ENCODE results near the gene THPO.

- no peak for TF ChIP-seq CTCF (IDR thresholded peaks at IDR 0.05; ENCODE audit: insufficient read depth, low read length, poor library complexity, severe bottlenecking)
- TF ChIP-seq EZH2phosphoT487 (conservative IDR thresholded peaks at IDR 0.05; ENCODE audit: low read length) = no peak
Observed at GRCh38 chr3:184352149-184352785, 25.7 kb downstream of the THPO start.

Data from SU-DHL-6 (cell line).